ENCODE measurements around the gene DEPP1. TPM values are rescaled to one million over a fixed set of nuclear protein-coding genes. Genes with fewer than 3 reads are reported as not detected.

Gene DEPP1
- total and polyA plus RNA-seq, 4 donors, result 10.7 to 79.3 (median 33.5) TPM

DNA sequence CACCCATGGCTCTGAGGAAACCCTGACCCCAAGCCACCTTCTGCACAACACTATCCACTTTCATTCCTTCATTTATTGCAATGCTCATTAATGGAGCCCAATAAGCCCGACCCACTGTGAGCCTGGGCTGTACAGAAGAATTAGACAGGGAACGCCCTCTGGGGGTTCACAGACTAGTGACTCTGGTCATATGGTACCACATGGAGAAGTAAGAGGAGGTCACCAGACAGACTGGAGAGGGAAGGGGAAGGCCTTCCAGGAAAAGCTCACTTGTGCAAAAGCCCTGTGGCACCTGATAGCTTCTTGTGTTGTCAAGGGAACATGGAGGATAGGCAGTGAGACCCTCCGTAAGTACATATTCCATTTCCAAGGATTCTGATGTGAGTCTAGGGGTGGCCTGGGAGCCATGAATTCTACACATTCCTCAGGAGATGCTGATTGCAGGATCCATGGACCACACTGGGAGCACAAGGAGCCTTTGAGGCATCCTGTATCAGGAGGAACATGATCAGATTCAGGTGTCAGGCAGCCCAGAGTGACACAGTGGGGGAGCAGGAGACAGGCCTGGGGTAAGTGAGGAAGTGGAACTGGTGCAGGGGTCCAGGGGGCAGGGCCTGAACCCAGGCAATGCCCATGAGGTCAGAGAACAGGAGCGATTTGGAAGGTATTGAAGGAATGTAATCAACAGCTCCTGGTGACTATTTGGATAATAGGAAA lies 47.5 kb downstream of the DEPP1 start:
- TF ChIP-seq HNF4A (conservative IDR thresholded peaks at IDR 0.05) (no peak), HNF4G (IDR thresholded peaks at IDR 0.05) (no peak), NR2F2 (IDR thresholded peaks at IDR 0.05) (no peak), JUND (IDR thresholded peaks at IDR 0.05) (no peak), TAF1 (conservative IDR thresholded peaks at IDR 0.05) (no peak), YY1 (IDR thresholded peaks at IDR 0.05) (no peak), GABPA (IDR thresholded peaks at IDR 0.05 in 1 of 2, conservative IDR thresholded peaks at IDR 0.05 in 1 of 2) (no peak), EGR1 (IDR thresholded peaks at IDR 0.05; ENCODE audit: low read depth in 2 of 2) (no peak), RAD21 (IDR thresholded peaks at IDR 0.05) (no peak), RXRA (IDR thresholded peaks at IDR 0.05) (no peak), FOXA1 (IDR thresholded peaks at IDR 0.05) (no peak), SP1 (IDR thresholded peaks at IDR 0.05) (no peak), FOXA2 (IDR thresholded peaks at IDR 0.05) (no peak)
- TF ChIP-seq, protein P1, sequence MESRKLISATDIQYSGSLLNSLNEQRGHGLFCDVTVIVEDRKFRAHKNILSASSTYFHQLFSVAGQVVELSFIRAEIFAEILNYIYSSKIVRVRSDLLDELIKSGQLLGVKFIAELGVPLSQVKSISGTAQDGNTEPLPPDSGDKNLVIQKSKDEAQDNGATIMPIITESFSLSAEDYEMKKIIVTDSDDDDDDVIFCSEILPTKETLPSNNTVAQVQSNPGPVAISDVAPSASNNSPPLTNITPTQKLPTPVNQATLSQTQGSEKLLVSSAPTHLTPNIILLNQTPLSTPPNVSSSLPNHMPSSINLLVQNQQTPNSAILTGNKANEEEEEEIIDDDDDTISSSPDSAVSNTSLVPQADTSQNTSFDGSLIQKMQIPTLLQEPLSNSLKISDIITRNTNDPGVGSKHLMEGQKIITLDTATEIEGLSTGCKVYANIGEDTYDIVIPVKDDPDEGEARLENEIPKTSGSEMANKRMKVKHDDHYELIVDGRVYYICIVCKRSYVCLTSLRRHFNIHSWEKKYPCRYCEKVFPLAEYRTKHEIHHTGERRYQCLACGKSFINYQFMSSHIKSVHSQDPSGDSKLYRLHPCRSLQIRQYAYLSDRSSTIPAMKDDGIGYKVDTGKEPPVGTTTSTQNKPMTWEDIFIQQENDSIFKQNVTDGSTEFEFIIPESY (IDR thresholded peaks at IDR 0.05), result no peak
- TF ChIP-seq, protein P2, sequence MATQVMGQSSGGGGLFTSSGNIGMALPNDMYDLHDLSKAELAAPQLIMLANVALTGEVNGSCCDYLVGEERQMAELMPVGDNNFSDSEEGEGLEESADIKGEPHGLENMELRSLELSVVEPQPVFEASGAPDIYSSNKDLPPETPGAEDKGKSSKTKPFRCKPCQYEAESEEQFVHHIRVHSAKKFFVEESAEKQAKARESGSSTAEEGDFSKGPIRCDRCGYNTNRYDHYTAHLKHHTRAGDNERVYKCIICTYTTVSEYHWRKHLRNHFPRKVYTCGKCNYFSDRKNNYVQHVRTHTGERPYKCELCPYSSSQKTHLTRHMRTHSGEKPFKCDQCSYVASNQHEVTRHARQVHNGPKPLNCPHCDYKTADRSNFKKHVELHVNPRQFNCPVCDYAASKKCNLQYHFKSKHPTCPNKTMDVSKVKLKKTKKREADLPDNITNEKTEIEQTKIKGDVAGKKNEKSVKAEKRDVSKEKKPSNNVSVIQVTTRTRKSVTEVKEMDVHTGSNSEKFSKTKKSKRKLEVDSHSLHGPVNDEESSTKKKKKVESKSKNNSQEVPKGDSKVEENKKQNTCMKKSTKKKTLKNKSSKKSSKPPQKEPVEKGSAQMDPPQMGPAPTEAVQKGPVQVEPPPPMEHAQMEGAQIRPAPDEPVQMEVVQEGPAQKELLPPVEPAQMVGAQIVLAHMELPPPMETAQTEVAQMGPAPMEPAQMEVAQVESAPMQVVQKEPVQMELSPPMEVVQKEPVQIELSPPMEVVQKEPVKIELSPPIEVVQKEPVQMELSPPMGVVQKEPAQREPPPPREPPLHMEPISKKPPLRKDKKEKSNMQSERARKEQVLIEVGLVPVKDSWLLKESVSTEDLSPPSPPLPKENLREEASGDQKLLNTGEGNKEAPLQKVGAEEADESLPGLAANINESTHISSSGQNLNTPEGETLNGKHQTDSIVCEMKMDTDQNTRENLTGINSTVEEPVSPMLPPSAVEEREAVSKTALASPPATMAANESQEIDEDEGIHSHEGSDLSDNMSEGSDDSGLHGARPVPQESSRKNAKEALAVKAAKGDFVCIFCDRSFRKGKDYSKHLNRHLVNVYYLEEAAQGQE (IDR thresholded peaks at IDR 0.05), result no peak
- TF ChIP-seq, protein P3, sequence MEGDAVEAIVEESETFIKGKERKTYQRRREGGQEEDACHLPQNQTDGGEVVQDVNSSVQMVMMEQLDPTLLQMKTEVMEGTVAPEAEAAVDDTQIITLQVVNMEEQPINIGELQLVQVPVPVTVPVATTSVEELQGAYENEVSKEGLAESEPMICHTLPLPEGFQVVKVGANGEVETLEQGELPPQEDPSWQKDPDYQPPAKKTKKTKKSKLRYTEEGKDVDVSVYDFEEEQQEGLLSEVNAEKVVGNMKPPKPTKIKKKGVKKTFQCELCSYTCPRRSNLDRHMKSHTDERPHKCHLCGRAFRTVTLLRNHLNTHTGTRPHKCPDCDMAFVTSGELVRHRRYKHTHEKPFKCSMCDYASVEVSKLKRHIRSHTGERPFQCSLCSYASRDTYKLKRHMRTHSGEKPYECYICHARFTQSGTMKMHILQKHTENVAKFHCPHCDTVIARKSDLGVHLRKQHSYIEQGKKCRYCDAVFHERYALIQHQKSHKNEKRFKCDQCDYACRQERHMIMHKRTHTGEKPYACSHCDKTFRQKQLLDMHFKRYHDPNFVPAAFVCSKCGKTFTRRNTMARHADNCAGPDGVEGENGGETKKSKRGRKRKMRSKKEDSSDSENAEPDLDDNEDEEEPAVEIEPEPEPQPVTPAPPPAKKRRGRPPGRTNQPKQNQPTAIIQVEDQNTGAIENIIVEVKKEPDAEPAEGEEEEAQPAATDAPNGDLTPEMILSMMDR (IDR thresholded peaks at IDR 0.05; ENCODE audit: low read depth, low read length, missing input control), result no peak
- TF ChIP-seq, protein P4, sequence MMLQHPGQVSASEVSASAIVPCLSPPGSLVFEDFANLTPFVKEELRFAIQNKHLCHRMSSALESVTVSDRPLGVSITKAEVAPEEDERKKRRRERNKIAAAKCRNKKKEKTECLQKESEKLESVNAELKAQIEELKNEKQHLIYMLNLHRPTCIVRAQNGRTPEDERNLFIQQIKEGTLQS (IDR thresholded peaks at IDR 0.05), result no peak
- TF ChIP-seq, protein P5, sequence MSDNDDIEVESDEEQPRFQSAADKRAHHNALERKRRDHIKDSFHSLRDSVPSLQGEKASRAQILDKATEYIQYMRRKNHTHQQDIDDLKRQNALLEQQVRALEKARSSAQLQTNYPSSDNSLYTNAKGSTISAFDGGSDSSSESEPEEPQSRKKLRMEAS (IDR thresholded peaks at IDR 0.05), result no peak
- no peak overlapping the region for H3K27ac ChIP-seq (ENCODE audit: low read depth in 1 of 2, low read length in 2 of 2)

More for the DNA sequence above, 47.5 kb downstream of the DEPP1 start:
- WGBS, result 85% methylated on average over 4 of the region's 4 CpGs
- H3K4me1 ChIP-seq (ENCODE audit: control insufficient read depth in 4 of 4, insufficient read depth in 4 of 4, low read length in 3 of 4), result peaks cover 3 to 6% (median 4%) of the 10 kb centered on the region in 4 donors
- no peaks in the 10 kb centered on the region for H3K36me3 ChIP-seq (ENCODE audit: control insufficient read depth in 4 of 4, insufficient read depth in 3 of 4, low read depth in 1 of 4, low read length in 3 of 4)
- no peak overlapping the region for H3K9ac ChIP-seq (ENCODE audit: low read depth in 1 of 2, low read length in 2 of 2)
- no peaks in the 10 kb centered on the region for H3K27me3 ChIP-seq (ENCODE audit: control insufficient read depth in 4 of 4, insufficient read depth in 4 of 4, low read length in 3 of 4)
- no peak overlapping the region for H3K4me3 ChIP-seq (ENCODE audit: low read depth in 1 of 3, low read length in 3 of 3)
- DNase-seq (ENCODE audit: low spot score), result peak; percentile 28
- H3K9me3 ChIP-seq (ENCODE audit: control insufficient read depth in 4 of 4, low read length in 3 of 4), result no peaks in the 10 kb centered on the region
